Kidney (tissue), 14 donors: ENCODE data around the gene SOX2. TPM values are rescaled to one million over a fixed set of nuclear protein-coding genes. Genes with fewer than 3 reads are reported as not detected.

ENCODE experiments used
- DNase-seq, 5 donors: peaks; one replicate each; pipeline ENCODE4 v3.0.0-alpha.2; 2013 to 2020
- FAIRE-seq: peaks from 2 replicates; lab custom pipeline; 2012; peaks lifted over from hg19 to GRCh38; lab: Jason Lieb, UNC
- H3K27ac ChIP-seq, 2 donors: one replicate each; pipeline ENCODE4 v1.7.0; 2013; ENCODE audit warnings: low read depth in 2 of 2, low read length in 2 of 2, inconsistent platforms in 1 of 2
- H3K27me3 ChIP-seq: one replicate; pipeline ENCODE4 v1.7.1; 2013; ENCODE audit warnings: low read length, inconsistent platforms; ENCODE audit not compliant: control insufficient read depth, insufficient read depth
- H3K36me3 ChIP-seq, 3 donors: one replicate each; pipeline versions ENCODE4 v1.7.0 to v1.7.1; 2013; ENCODE audit warnings: low read length in 3 of 3, control low read depth in 1 of 3, inconsistent platforms in 1 of 3; ENCODE audit not compliant: insufficient read depth in 3 of 3, control insufficient read depth in 2 of 3
- H3K4me1 ChIP-seq, 3 donors: one replicate each; pipeline versions ENCODE4 v1.7.0 to v1.7.1; 2013; ENCODE audit warnings: low read length in 3 of 3, inconsistent platforms in 1 of 3, low read depth in 1 of 3; ENCODE audit not compliant: control insufficient read depth in 2 of 3, insufficient read depth in 2 of 3
- H3K4me3 ChIP-seq, 3 donors: one replicate each; pipeline versions ENCODE4 v1.7.0 to v1.8.1; 2013; ENCODE audit warnings: low read length in 3 of 3, control low read depth in 1 of 3, inconsistent platforms in 1 of 3
- H3K9ac ChIP-seq, 3 donors: one replicate each; pipeline versions ENCODE4 v1.7.0 to v1.7.1; 2013; ENCODE audit warnings: low read length in 3 of 3, control low read depth in 1 of 3, inconsistent platforms in 1 of 3
- H3K9me3 ChIP-seq, 3 donors: one replicate each; pipeline versions ENCODE4 v1.7.0 to v1.7.1; 2013; ENCODE audit warnings: low read length in 3 of 3, control low read depth in 1 of 3, inconsistent platforms in 1 of 3; ENCODE audit not compliant: control insufficient read depth in 2 of 3, insufficient read depth in 1 of 3
- CTCF ChIP-seq: IDR thresholded peaks from 3 replicates; pipeline ENCODE4 v1.5.1; 2012; ENCODE audit warnings: mild to moderate bottlenecking, moderate library complexity, borderline replicate concordance; ENCODE audit not compliant: insufficient read depth; ENCODE audit errors: extremely low read depth
- intact Hi-C: fragments of 100-400 bp; cut with DNase I; formaldehyde crosslinking; loops from one replicate; pipeline ENCODE4 v1.11.1; 2022
- polyA plus RNA-seq: library from polyadenylated mRNA; stranded (reverse); fragments of 350-450 nt; fragmentation: Illumina TruSeq; extraction: RNeasy Lipid Tissue Mini Kit (QIAGEN cat#74804); gene quantifications from one replicate; pipeline ENCODE4 v1.2.3, GENCODE V29; 2014; ENCODE audit warnings: low read depth, low replicate concordance; ENCODE audit not compliant: insufficient read depth
- total RNA-seq: library from RNA; stranded (reverse); fragmentation: NEBNext Ultra II Directional; extraction: Animal tissue kit (Norgen Biotek cat#: 25700); gene quantifications from one replicate; pipeline ENCODE4 v1.2.1, GENCODE V29; 2021
- donor health status: control.
- donor health status: control.
- donor health status: control.
- donor health status: control.
- donor health status: control.
- donor health status: DM: yes; HTN: yes; CAD: no.
- donor health status: Normal renal cell carcinoma (clear cell type).

SOX2 gene
- total and polyA plus RNA-seq, 2 donors from 2014 or later = 0.13 TPM; not detected in 1

GRCh38 chr3:181727341-181728032 is 15.8 kb downstream of the SOX2 start:
- intact Hi-C loops = no loop called here
- Histone ChIP-seq H3K27ac (no peak overlapping the region), H3K4me3 (peak overlapping the region; percentile 4 to 42 (median 6)), H3K27me3 (peaks cover 80% of the 10 kb centered on the region), H3K36me3 (no peaks in the 10 kb centered on the region), H3K9ac (no peak overlapping the region), H3K4me1 (peaks cover 0 to 4% (median 0%) of the 10 kb centered on the region in 3 donors), H3K9me3 (no peaks in the 10 kb centered on the region)
- DNase-seq = peak in 1 of 5 donors; percentile 57
- no peak for FAIRE-seq
- TF ChIP-seq CTCF = no peak

- Histone ChIP-seq H3K27ac (no peak overlapping the region), H3K9ac (no peak overlapping the region), H3K27me3 (peaks cover 68% of the 10 kb centered on the region), H3K4me3 (no peak overlapping the region), H3K9me3 (no peaks in the 10 kb centered on the region), H3K36me3 (no peaks in the 10 kb centered on the region), H3K4me1 (peaks cover 0 to 4% (median 0%) of the 10 kb centered on the region in 3 donors)
- TF ChIP-seq CTCF = no peak
- intact Hi-C loops = no loop called here
- peak in 1 of 5 donors; percentile 18 for DNase-seq
- FAIRE-seq = no peak
Measured at GRCh38 chr3:181728470-181729340, 17.0 kb downstream of the SOX2 start.

GRCh38 chr3:181729341-181729869 is 17.7 kb downstream of the SOX2 start:
- intact Hi-C loops = no loop called here
- Histone ChIP-seq H3K36me3 (no peaks in the 10 kb centered on the region), H3K4me1 (peaks cover 0 to 4% (median 0%) of the 10 kb centered on the region in 3 donors), H3K27ac (no peak overlapping the region), H3K9me3 (no peaks in the 10 kb centered on the region), H3K27me3 (peaks cover 61% of the 10 kb centered on the region), H3K9ac (no peak overlapping the region), H3K4me3 (no peak overlapping the region)
- TF ChIP-seq CTCF = no peak
- FAIRE-seq (no peak), DNase-seq (peak in 1 of 5 donors; percentile 9)
